SHP77 treated with DMSO at 0.1 percent for 48 hours (cell line): ENCODE results near the gene NXNL1.
"Not testable (repeated sequence)": the region's sequence is repeated elsewhere in the genome, so short reads cannot be mapped to it uniquely, and the experiment has no call there.

Experiments
- DNase-seq: peaks from one replicate; lab custom pipeline; 2025; lab: John Stamatoyannopoulos, UW

Gene NXNL1

DNA sequence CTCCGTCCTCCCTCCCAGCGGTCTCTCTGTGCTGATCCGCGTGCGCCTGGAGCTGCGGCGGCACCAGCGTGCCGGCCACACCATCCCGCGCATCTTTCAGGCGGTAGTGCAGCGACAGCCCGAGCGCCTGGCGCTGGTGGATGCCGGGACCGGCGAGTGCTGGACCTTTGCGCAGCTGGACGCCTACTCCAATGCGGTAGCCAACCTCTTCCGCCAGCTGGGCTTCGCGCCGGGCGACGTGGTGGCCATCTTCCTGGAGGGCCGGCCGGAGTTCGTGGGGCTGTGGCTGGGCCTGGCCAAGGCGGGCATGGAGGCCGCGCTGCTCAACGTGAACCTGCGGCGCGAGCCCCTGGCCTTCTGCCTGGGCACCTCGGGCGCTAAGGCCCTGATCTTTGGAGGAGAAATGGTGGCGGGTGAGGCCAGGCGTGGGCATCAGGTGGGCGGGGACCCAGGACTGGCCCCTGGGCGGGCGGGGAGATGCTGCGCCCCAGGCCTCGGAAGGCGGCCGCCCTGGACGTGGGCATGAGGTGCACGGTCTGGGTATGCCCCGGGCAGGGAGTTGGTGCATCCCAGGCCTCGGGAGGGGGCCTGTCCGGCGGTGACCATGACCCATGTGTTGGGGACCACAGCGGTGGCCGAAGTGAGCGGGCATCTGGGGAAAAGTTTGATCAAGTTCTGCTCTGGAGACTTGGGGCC lies 26.0 kb upstream of the NXNL1 start:
- DNase-seq: no peak

DNA sequence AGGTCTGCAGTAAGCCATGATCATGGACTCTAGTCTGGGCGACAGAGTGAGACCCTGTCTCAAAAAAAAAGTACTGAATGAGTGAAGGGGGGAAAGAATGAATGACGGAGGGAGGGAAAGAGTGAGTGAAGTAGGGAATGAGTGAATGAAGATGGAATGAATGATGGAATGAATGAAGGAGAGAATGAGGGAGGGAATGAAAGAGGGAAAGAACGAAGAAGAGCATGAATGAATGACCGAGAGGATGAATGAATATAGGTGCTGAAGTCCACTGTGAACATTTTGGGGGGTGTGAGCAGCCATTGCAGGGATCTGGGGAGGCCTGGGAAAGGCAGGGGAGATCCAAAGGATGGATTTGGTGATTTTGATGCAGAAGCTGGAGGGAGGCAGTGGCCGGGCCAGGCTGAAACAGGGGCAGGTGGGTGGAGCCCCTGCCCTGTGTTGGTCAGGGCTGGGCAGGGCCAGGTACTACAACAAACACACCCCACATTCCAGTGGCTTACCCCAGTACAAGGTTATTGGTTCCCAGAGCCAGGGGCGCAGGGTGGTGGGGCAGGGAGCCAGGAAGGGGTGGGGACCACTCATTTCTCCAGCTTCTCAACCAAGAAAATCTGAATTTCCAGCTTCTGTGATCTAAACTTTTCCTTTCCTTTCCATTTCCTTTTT lies 23.9 kb upstream of the NXNL1 start:
- no peak for DNase-seq

DNA sequence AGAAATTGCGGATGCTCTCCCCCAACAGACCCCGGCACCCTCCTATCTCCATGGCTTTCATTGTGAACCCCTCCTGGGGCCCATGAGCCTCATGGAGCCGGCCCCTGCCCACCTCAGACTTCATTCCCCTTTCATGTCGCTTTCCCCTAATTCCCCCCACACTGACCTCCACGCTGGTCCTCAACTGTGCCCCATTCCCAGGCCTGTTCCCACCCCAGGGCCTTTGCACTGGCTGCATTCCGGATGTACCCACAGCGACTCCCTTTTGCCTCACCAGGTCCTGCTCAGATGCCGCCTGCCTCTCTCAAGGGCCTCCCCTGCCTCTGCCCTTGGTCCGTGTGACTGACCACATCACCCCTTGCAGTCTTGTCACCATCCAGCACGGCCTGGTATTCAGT lies 22.9 kb upstream of the NXNL1 start:
- no peak for DNase-seq

DNA sequence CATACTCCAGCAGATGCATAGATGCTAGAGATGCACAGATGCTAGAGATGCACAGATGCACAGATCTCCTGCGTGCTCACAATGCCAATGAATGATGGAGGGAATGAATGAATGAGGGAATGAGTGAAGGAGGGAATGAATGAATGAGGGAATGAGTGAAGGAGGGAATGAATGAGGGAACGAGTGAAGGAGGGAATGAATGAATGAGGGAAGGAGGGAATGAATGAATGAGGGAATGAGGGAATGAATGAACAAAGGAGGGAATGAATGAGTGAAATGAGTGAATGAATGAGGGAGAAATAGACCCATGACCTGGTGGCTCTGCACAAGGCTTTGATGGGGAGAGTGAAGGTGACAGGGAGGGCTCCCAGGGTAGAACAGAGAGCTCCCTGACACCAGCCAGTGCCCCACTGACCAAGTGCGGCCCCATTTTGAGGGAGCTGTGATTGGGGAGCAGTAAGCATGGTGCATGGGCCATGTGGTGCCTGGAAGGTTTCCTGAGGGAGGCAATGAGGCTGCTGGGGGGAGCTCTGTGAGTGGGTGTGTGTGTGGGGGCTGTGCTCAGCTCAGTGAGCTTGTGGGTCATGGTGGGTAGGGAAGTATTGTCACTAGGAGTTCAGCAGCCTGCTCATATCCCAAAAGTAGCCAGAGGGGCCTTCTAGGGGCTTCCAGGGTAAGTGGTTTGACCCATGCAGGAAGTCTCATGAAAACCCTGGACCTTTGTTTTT lies 22.3 kb upstream of the NXNL1 start:
- DNase-seq: no peak

DNA sequence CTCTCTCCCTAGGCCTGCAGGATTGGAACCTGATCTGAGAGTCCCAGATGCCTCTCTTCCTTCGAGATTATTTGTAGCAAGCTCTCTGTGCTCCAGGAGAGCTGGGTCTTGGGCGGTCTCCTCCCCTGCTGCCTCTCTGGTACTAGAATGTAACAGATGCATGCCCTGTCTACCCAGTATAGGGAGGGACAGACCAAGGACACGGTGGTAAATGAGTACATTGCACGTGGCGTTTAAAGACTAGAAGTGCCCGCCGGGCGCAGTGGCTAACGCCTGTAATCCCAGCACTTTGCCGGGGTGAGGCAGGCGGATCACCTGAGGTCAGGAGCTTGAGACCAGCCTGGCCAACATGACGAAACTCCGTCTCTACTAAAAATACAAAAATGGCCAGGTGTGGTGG lies 21.3 kb upstream of the NXNL1 start:
- no peak for DNase-seq

DNA sequence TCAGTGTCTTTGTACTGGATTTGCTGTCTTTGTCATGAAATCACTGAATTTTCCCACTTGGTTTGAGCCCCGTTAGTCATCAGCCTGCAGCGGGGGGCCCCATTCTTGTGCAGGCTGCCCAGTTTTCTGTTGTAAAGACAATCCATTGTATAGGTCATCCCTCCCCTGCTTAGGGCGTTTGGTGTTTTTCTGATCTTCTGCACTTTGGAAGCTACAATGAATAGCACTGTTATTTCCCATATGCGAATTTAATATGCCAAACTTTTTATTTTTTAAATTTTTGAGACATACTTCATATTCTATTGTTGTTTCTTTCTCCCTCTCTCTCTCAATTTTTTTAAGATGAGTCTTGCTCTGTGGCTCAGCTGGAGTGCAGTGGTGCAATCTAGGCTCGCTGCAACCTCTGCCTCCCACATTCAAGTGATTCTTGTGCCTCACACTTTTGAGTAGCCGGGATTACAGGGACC lies 18.6 kb upstream of the NXNL1 start:
- no peak for DNase-seq

DNA sequence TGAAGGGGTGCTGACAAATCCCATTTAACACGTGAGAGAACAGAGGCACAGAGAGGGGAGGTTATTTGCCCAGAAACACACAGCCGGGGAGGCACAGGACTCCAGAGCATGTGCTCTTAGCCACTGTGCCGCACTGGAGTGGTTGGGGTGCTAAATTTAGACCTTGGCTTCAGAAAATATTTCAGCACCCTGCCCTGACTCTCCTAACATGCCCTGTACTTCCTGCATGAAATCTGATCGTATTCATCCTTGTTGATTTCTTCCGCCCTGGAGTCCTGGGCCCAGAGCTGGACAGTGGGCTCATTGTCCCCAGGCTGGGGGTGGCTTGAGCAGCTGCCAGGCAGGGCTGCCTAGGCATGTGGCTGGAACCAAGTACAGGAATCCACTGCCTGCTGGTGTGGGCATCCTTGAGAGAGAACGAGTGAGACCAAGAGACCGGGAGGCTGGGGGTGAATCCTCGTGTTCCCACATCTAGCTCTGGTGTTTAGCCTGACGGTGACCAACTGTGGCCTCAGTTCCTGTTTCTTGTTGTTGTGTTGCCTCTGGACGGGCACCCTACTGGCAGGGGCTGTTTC lies 14.9 kb upstream of the NXNL1 start:
- no peak for DNase-seq

DNA sequence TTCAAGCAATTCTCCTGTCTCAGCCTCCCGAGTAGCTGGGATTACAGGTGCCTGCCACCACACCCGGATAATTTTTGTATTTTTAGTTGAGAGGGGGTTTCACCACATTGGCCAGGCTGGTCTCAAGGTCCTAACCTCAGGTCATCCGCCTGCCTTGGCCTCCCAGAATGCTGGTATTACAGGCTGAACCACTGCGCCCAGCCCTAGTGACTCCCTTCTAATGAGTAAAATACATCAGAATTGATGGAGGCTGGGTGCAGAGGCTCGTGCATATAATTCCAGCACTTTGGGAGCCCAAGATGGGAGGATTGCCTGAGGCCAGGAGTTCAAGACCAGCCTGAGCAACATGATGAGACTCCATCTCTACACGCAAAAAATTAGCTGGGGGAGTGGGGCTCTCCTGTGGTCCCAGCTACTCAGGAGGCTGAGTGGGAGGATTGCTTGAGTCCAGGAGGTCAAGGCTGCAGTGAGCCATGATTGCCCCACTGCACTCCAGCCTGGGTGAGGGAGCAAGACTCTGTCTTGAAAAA lies 14.3 kb upstream of the NXNL1 start:
- DNase-seq: not testable (repeated sequence)

DNA sequence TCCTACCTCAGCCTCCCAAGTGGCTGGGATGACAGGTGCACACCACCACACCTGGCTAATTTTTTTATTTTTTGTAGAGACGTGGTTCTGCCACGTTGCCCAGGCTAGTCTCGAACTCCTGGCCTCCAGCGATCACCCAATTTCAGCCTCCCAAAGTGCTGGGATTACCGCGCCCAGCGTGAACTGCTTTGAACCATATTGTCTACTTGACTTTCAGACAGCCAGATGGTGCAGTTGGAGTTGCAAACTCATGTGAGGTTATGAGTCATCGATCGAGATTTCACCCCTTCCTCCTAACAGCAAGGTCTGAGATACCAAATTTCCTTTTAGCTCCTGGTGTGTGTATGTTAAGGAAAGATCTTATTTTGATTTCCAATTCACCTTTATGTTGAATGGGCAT lies 12.3 kb upstream of the NXNL1 start:
- DNase-seq: no peak

DNA sequence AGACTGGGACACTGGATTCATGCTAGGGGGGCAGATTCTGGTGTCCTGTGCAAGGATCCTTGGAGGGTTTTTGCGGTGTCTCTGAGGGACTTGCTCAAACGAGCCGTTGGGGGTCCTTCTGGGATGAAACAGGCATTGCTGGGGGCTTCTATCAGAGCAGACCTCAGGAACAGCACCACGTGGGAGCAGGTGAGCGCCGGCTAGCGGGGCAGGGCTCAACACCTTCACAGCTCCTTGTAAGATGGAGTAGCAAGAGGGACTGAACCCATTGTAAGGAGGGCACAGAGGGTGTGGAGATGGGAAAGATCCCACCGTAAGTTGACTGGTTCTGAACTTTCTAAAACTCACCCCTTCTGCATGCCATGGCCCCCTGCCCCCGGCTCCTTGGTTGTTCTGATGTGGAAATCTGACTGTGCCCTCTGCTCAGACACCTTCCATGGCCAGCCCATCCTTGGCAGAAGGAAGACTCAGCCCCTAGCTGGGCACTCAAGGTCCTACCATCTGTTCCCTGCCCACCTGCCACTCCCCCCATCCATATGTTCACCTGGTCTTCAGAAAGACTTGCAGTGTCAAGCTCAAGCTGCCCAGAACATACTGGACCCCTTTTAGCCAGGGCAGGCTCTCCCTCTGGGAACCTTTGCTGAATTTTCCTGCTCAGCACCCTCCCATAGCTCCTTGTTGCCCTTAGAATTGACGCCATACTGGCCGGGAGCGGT lies 10.8 kb upstream of the NXNL1 start:
- DNase-seq: no peak

DNA sequence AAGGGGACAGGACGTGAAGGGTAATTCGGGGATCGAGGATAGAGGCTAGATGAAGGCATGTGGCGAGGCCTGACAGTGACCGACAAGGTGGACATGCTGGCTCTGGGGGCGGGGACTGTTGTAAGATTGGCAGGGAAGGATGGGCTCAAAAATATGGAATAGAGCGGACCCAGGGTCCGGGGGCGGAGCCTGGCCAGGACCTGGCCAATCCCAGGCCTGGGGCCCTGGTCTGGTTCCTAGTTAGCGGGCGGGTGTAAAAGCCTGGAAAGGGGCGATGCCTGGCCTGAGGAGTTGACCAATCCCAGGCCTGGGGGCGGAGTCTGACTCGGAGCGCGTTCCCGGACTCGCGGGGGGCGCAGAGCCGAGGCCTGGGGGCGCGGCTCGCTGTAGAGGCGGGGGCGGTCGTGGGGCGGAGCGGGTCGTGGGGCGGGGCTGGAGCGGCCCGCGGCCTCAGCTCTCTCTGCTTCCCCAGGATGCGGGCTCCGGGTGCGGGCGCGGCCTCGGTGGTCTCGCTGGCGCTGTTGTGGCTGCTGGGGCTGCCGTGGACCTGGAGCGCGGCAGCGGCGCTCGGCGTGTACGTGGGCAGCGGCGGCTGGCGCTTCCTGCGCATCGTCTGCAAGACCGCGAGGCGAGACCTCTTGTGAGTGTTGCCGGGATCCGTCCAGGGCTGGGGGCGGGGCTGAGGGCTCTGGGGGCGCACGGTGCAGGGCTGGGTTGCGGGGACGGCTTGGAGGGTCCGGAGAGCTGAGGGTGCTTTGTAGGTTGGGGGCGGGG lies 9.5 kb upstream of the NXNL1 start, which contains the start of gene SLC27A1:
Gene SLC27A1, plus strand, starts transcription at position 457 of the 774 bp plus-strand sequence. Its CDS starts 17 bp downstream, at position 474.
- peak; percentile 93 for DNase-seq

DNA sequence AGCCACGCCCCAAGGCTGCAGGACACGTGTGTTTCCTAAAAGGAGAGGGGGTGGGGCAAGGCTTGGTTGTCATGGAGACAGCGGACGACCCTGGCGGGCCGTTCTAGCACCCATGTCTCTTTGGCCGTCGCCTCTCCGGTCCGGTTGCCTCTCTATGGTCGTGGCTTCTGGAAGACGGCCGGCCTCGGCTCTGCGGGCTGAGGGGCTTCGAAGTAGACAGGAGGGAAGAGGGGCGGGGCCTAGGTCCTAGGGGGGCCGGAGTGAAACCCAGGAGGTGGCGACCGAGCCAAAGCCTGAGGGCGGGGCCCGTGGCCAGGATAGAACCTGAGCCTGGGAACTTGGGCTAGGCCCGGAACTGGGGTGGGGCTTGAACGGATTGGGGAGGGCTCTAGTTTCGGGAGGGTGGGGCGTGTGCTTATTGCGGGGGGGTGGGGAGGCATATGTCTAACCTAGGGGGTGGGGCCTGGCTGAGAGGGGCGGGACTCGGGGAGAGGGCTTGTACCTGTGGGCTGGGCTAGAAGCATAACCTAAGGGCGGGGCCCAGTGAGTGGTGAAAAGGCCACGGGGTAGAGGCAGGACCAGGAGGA lies 8.8 kb upstream of the NXNL1 start:
- peak; percentile 84 for DNase-seq

DNA sequence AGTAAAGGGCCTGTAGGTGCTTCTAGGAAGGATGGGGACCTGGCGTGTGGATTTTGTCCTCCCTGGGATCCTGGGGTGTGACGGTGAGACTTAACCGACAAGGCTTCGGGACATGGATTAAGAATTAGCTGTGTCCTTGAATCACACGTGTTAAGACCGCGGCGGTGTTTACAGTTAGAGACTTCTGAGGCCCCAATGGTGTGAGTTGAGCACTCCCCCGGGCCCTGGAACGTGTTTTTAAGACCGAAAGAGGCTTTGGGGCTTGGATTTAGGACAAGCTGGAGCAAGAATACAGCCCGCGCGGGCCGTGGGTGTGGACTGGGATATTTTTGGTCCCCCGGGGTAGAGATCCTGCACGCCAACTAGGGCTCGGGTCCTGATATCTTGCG lies 8.4 kb upstream of the NXNL1 start:
- DNase-seq: no peak

DNA sequence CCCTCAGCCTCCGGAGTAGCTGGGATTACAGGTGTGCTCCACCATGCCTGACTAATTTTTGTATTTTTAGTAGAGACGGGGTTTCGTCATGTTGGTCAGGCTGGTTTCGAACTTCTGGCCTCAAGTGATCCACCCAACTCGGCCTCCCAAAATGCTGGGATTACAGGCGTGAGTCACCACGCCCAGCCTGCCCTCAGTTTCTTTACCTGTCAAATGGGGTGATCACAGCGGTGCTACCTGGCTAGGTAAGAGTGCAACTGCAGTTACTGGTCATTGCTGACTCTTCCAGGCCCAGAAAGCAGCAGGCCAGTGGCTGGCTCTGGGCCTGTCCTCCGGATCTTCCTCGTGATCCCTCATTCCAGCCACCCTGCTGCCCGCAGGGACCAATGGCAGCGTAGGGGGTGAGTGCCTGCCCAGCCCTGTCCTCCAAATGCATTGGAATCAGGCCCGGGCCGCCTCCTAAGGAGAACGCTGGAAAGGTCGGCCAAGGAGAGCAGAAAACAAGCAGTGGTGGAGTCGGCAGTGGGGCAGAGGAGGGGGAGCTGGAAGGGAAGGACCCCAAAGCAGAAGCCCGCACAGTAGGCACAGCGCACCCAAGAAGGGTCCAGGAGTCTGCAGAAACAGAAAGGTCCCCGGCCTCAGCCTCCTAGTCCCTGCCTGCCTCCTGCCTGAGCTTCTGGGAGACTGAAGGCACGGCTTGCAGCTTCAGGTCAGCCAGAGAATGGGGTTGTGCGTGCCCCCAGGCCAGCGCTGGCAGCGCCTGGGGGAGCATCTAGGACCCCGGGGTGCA lies 7.8 kb upstream of the NXNL1 start:
- DNase-seq: no peak

DNA sequence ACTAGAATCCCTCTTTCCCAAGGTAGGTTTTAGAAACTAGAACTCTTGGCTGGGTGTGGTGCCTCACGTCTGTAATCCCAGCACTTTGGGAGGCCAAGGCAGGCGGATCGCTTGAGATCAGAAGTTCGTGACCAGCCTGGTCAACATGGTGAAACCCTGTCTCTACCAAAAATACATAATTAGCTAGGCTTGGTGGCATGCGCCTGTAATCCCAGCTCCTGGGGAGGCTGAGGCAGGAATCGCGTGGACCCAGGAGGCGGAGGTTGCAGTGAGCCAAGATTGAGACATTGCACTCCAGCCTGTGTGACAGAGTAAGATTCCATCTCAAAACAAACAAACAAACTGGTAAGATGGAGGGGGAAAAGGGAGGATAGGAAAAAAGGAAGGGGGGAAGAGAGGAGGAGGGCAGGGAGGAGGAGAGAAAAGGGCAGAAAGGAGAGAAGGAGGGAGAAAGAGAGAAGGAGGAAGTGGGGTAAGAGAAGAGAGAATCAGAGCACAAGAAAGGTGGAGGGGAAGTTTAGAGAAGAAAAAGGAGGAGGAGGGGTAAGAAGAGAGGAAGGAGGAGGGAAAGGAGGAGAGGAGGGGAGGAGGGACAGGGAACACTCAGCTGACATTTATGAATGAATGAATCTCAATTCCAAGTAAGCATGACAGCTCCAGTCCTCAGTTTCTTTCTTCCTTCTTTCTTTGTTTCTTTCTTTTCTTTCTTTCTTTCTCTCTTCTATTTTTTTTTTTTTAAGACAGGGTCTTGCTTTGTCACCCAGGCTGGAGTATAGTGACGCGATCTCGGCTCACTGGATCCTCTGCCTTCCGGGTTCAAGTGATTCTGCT lies 7.0 kb upstream of the NXNL1 start:
- DNase-seq: no peak

DNA sequence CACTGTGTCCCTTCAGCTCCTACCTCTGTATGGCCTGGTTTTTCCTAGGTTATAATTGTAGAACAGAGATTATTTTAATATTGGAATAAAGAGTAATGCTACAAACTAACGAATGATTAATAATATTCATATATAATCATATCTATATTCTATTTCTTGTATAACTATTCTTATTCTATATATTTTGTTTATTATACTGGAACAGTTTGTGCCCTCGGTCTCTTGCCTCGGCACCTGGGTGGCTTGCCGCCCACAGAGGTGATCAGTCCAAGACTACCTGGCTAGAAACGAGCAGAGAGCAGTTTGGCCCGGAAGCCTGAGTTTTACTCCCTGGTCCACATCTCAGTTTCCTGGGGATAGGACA lies 5.7 kb upstream of the NXNL1 start:
- DNase-seq: no peak

DNA sequence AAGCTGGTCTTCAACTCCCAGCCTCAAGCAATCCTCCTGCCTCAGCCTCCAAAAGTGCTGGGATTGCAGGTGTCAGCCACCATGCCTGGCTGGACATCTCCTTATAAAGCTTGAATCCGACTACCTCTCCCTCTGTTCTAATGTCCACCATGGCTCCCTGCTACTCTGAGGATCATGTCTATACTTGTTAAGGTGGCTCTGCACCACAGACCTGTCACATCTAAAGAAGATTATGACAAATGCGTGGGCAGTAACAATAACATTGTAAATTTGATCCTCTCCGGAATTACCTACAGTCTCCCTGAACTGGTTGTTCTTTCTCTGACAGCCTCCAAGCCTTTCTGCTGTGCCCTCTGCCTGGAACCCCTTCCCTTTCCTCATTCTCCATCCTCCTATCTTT lies 1.8 kb downstream of the NXNL1 start:
- no peak for DNase-seq

DNA sequence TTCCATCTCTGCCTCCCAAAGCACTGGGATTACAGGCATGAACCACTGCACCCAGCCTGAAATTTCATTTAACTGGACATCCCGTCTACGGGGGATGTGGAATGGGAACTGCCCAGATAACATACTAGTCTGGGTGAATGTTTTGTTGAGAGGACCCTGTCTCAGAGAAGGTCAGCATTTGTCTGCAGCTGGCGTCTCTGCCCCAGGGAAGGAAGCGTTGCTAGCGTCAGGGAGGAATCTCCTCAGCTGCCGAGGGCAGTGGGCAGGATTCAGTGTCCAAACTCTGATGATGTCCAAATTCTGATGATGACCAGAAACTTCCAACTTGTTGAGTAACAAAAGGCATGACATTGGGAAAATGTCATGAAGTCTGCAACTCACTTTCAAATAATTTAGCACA lies 3.1 kb downstream of the NXNL1 start:
- DNase-seq: no peak

DNA sequence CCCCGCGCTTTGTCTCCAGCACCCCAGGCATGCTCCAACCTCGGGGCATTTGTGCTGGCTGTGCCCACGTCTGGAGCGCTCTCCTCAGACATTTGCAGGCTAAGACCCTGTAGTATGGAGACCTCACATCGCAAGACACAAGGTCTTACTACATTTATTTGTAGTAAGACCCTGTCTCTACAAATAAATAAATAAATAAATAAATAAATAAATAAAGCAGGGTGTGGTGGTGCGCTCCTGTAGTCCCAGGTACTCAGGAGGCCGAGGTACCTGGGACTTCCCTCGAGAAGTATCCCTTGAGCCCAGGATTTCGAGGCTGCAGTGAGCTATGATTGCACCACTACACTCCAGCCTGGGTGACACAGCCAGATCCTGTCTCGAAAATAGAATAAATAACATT lies 4.6 kb downstream of the NXNL1 start:
- DNase-seq: no peak
